K562 (cell line): ENCODE results near the gene SPATA31C1. TPM values are rescaled to one million over a fixed set of nuclear protein-coding genes. Genes with fewer than 3 reads are reported as not detected.

Experiments used
- ATAC-seq: fragments of 200-7000 bp; cut with Tn5 transposase; 3 replicates; pipeline ENCODE4 v1.9.1; 2020; ENCODE audit warnings: moderate library complexity
- BruUV-seq: library from RNA; stranded (reverse); fragments of 400-500 nt; replicated peaks from 2 replicates; lab custom pipeline; 2021; lab: Mats Ljungman, UMichigan
- CTCF ChIA-PET: fragments of 300-600 bp; formaldehyde crosslinking; extraction: SDS; loops from one replicate; lab custom pipeline; 2021; ENCODE audit warnings: low intra/inter-chr PET ratio; lab: Yijun Ruan, JAX
- POLR2A ChIA-PET: fragments of 300-600, 350-650 bp; sonication (Branson Sonifier 250); formaldehyde crosslinking; extraction: SDS; loops from one replicate; lab custom pipeline; 2021; ENCODE audit warnings: antibody characterized with exemption, inconsistent platforms; lab: Yijun Ruan, JAX
- DNase-seq, 4 experiments: peaks; one replicate each; pipeline versions ENCODE4 v3.0.0 to v3.0.0-alpha.2; 2011 to 2018; ENCODE audit warnings: low spot score in 3 of 4, mixed read lengths in 3 of 4; ENCODE audit errors: extremely low read depth in 1 of 4
- FAIRE-seq: peaks from 2 replicates; lab custom pipeline; 2011; peaks lifted over from hg19 to GRCh38; lab: Jason Lieb, UNC
- H2AFZ ChIP-seq: 2 replicates; pipeline ENCODE4 v1.6.0; 2011; ENCODE audit warnings: low read depth, low read length, control low read depth, inconsistent platforms
- H3K27ac ChIP-seq: fragments of 200-600 bp; 3 replicates; pipeline ENCODE4 v1.8.0; 2011; ENCODE audit warnings: low read depth, mild to moderate bottlenecking, control low read depth, inconsistent platforms, low read length, moderate library complexity, mixed read lengths; ENCODE audit errors: extremely low read depth
- H3K27me3 ChIP-seq, 2 experiments: fragments of 300-600 bp in 1 of 2; 2 replicates in 1 of 2; 3 replicates in 1 of 2; pipeline versions ENCODE4 v1.6.0 to v1.8.0; 2011; ENCODE audit warnings: inconsistent platforms in 2 of 2, low read length in 2 of 2, mild to moderate bottlenecking in 1 of 2, mixed read lengths in 1 of 2, moderate library complexity in 1 of 2; ENCODE audit not compliant: control insufficient read depth in 2 of 2, insufficient read depth in 2 of 2
- H3K36me3 ChIP-seq: fragments of 300-600 bp; 3 replicates; pipeline ENCODE4 v1.8.0; 2011; ENCODE audit warnings: mild to moderate bottlenecking, low read length, inconsistent platforms; ENCODE audit not compliant: control insufficient read depth, insufficient read depth
- H3K4me1 ChIP-seq, 2 experiments: fragments of 200-600 bp in 1 of 2; replicated peaks in 1 of 2; 2 replicates in 1 of 2; 3 replicates in 1 of 2; pipeline versions ENCODE4 v1.5.1 to v1.8.0; 2011; ENCODE audit warnings: inconsistent platforms in 2 of 2, low read length in 2 of 2, mild to moderate bottlenecking in 1 of 2, mixed read lengths in 1 of 2, moderate library complexity in 1 of 2; ENCODE audit not compliant: control insufficient read depth in 2 of 2, insufficient read depth in 2 of 2
- H3K4me2 ChIP-seq: 2 replicates; pipeline ENCODE4 v1.6.1; 2011; ENCODE audit warnings: low read length, control low read depth, inconsistent platforms, mixed read lengths; ENCODE audit not compliant: insufficient read depth
- H3K4me3 ChIP-seq: fragments of 200-600 bp; sonication (generic), shearing (Covaris generic); 2 replicates; pipeline ENCODE4 v1.5.1; 2016; ENCODE audit warnings: control low read depth, inconsistent platforms
- H3K79me2 ChIP-seq: fragments of 200-600 bp; 3 replicates; pipeline ENCODE4 v1.8.0; 2011; ENCODE audit warnings: low read length, inconsistent platforms; ENCODE audit not compliant: control insufficient read depth, insufficient read depth
- H3K9ac ChIP-seq, 2 experiments: 2 replicates each; pipeline versions ENCODE4 v1.6.0 to v1.6.1; 2011; ENCODE audit warnings: low read depth in 2 of 2, low read length in 2 of 2, control low read depth in 1 of 2, inconsistent platforms in 1 of 2, mild to moderate bottlenecking in 1 of 2, mixed read lengths in 1 of 2; ENCODE audit not compliant: insufficient read depth in 1 of 2
- H3K9me1 ChIP-seq: one replicate; pipeline ENCODE4 v1.6.0; 2011; ENCODE audit warnings: inconsistent platforms, mild to moderate bottlenecking, low read length, moderate library complexity; ENCODE audit not compliant: control insufficient read depth, insufficient read depth
- H3K9me3 ChIP-seq: replicated peaks from 2 replicates; pipeline ENCODE4 v1.5.1; 2011; ENCODE audit warnings: low read depth, low read length, inconsistent platforms; ENCODE audit not compliant: control insufficient read depth, insufficient read depth
- H4K20me1 ChIP-seq: replicated peaks from 2 replicates; pipeline ENCODE4 v1.6.1; 2011; ENCODE audit warnings: low read length, inconsistent platforms, mixed read lengths; ENCODE audit not compliant: control insufficient read depth, insufficient read depth
- C11orf30 ChIP-seq: fragments of 450-650 bp; IDR thresholded peaks from 2 replicates; pipeline ENCODE4 v1.6.1; 2016; ENCODE audit warnings: low read depth, mild to moderate bottlenecking
- CHCHD3 ChIP-seq: fragments of 250-450 bp; sonication (Bioruptor Pico); IDR thresholded peaks from 2 replicates; pipeline ENCODE4 v2.1.2; 2022; ENCODE audit warnings: mild to moderate bottlenecking
- E2F5 ChIP-seq: sonication (generic); formaldehyde crosslinking; IDR thresholded peaks from 2 replicates; pipeline ENCODE4 v1.8.0; 2022; ENCODE audit warnings: mild to moderate bottlenecking, missing genetic modification reagents
- MAZ ChIP-seq, 2 experiments: fragments of 450-650 bp in 1 of 2; sonication (generic) in 1 of 2; formaldehyde crosslinking; IDR thresholded peaks in 1 of 2; conservative IDR thresholded peaks in 1 of 2; 2 replicates each; pipeline versions ENCODE4 v1.4.0 to v1.5.0; 2020; ENCODE audit warnings: mild to moderate bottlenecking in 1 of 2, missing genetic modification reagents in 1 of 2
- MLX ChIP-seq, 2 experiments: fragments of 450-650 bp in 1 of 2; sonication (generic) in 1 of 2; formaldehyde crosslinking; conservative IDR thresholded peaks; 2 replicates each; pipeline versions ENCODE4 v1.4.0 to v1.8.1; 2020 to 2022; ENCODE audit warnings: mild to moderate bottlenecking in 1 of 2, missing genetic modification reagents in 1 of 2
- PCBP1 ChIP-seq: fragments of 200-400 bp; formaldehyde crosslinking; IDR thresholded peaks from 2 replicates; pipeline ENCODE4 v1.6.1; 2018; ENCODE audit warnings: mild to moderate bottlenecking, low read depth, low read length; ENCODE audit not compliant: poor library complexity, severe bottlenecking
- SOX6 ChIP-seq: fragments of 450-650 bp; IDR thresholded peaks from 2 replicates; pipeline ENCODE4 v1.6.1; 2014; ENCODE audit warnings: mild to moderate bottlenecking
- ZNF696 ChIP-seq: fragments of 250-450 bp; sonication (Bioruptor Pico); conservative IDR thresholded peaks from 2 replicates; pipeline ENCODE4 v1.4.0; 2020; ENCODE audit warnings: mild to moderate bottlenecking, moderate library complexity
- WGBS: fragments of 100-300 bp; shearing (Covaris generic); methylation state at CpG from one replicate; pipeline ENCODE4 v1.1.6; 2016; ENCODE audit warnings: low coverage, mixed read lengths; ENCODE audit not compliant: insufficient coverage; ENCODE audit errors: missing lambda C conversion rate; 5-methylcytosine and 5-hydroxymethylcytosine counted together
- in situ Hi-C: fragments of 300-500 bp; cut with MboI; formaldehyde crosslinking; loops from 4 replicates; pipeline ENCODE4 v1.15.0; 2018; ENCODE audit warnings: inconsistent platforms, mixed read lengths
- intact Hi-C: fragments of 100-400 bp; cut with micrococcal nuclease; formaldehyde crosslinking; loops from 2 replicates; pipeline ENCODE4 v1.14.2; 2022
- polyA plus RNA-seq, 8 experiments: library from polyadenylated mRNA; depleted of rRNA in 4 of 8; stranded (reverse) in 5 of 8; unstranded in 3 of 8; fragments of >200 nt; fragmentation: Nextera tagmentation in 2 of 8; fragmentation: Illumina TruSeq in 1 of 8; extraction: Ambion mirVana in 2 of 8; extraction: Trizol in 1 of 8; gene quantifications; 2 replicates each; pipeline versions ENCODE4 v1.2.1 to v1.2.3, GENCODE V29; 2011 to 2014; ENCODE audit warnings: inconsistent platforms in 1 of 8, missing spikeins in 1 of 8
- total RNA-seq, 7 experiments: library from RNA; depleted of rRNA in 6 of 7; stranded (reverse); fragments of >200 nt in 6 of 7; fragmentation: Illumina TruSeq in 2 of 7; extraction: Trizol in 2 of 7; gene quantifications; 2 replicates each; pipeline versions ENCODE4 v1.2.1 to v1.2.3, GENCODE V29; 2011 to 2021; ENCODE audit warnings: low replicate concordance in 1 of 7

The SPATA31C1 gene
- total and polyA plus RNA-seq, 9 of the 15 experiments (the other 6 are each of a cell fraction or from before 2014, with no cell fraction given) = 0.03 to 0.15 (median 0.05) TPM; not detected in 3

- Histone ChIP-seq H3K27ac (no peak overlapping the region), H3K4me2 (no peak overlapping the region), H3K9me1 (no peaks in the 10 kb centered on the region), H4K20me1 (no peaks in the 10 kb centered on the region), H3K9ac (no peak overlapping the region), H2AFZ (no peak overlapping the region), H3K4me3 (no peak overlapping the region), H3K4me1 (peaks cover 0 to 6% of the 10 kb centered on the region in 2 experiments; a peak in 3 of 5 replicates), H3K9me3 (no peaks in the 10 kb centered on the region), H3K79me2 (no peaks in the 10 kb centered on the region), H3K36me3 (no peaks in the 10 kb centered on the region), H3K27me3 (peaks cover 0 to 41% of the 10 kb centered on the region in 2 experiments; a peak in 2 of 5 replicates)
- ChIA-PET POLR2A (interaction anchor here (0.6 to 1.1 kb wide), 3 partner anchors 9 to 204 kb away, joined by 3 to 5 read pairs (median 3); no protein-coding TSS in a partner anchor), CTCF (no interaction called here)
- intact Hi-C loops = no loop called here
- DNase-seq = no peak
- BruUV-seq = no TSS peak
- no peak; the same call in 2 of the 3 replicates for ATAC-seq
- TF ChIP-seq C11orf30 = no peak
- TF ChIP-seq CHCHD3 (CRISPR knock-in tag) = no peak
- no peak for TF ChIP-seq E2F5
- no peak for TF ChIP-seq PCBP1
- TF ChIP-seq MLX (CRISPR knock-in tag; conservative IDR thresholded peaks at IDR 0.05) = no peak
- no peak for TF ChIP-seq MAZ (CRISPR knock-in tag; conservative IDR thresholded peaks at IDR 0.05 in 1 of 2, IDR thresholded peaks at IDR 0.05 in 1 of 2)
- TF ChIP-seq SOX6 = no peak
- no peak for TF ChIP-seq ZNF696 (CRISPR knock-in tag)
- FAIRE-seq = no peak
- in situ Hi-C loops = no loop called here
- WGBS = 13% methylated on average over 12 of the region's 17 CpGs
Measured at GRCh38 chr9:87884578-87885459, 32.9 kb upstream of the SPATA31C1 start.
